HepG2 (cell line): Measurements from ENCODE around the gene STX4. TPM values are rescaled to one million over a fixed set of nuclear protein-coding genes. Genes with fewer than 3 reads are reported as not detected.
A peak's percentile ranks its signal among the peaks of the same experiment; 100 is the strongest.

ENCODE experiments used
- ATAC-seq: fragments of 200-7000 bp; cut with Tn5 transposase; 3 replicates; pipeline ENCODE4 v1.9.1; 2020; ENCODE audit warnings: mild to moderate bottlenecking, moderate library complexity
- BruUV-seq: library from RNA; stranded (reverse); fragments of 400-500 nt; replicated peaks from 2 replicates; lab custom pipeline; 2021; lab: Mats Ljungman, UMichigan
- CTCF ChIA-PET: fragments of 300-600 bp; formaldehyde crosslinking; extraction: SDS; loops from one replicate; lab custom pipeline; 2021; ENCODE audit warnings: low total read pairs, inconsistent platforms, low intra/inter-chr PET ratio; lab: Yijun Ruan, JAX
- POLR2A ChIA-PET: fragments of 350-600 bp; sonication (Branson Sonifier 250); formaldehyde crosslinking; loops from one replicate; lab custom pipeline; 2020; ENCODE audit warnings: antibody characterized with exemption, inconsistent platforms; lab: Yijun Ruan, JAX
- DNase-seq: peaks from one replicate; pipeline ENCODE4 v3.0.0-alpha.2; 2015; ENCODE audit warnings: low spot score
- FAIRE-seq: peaks from 3 replicates; lab custom pipeline; 2011; peaks lifted over from hg19 to GRCh38; lab: Jason Lieb, UNC
- H2AFZ ChIP-seq: one replicate; pipeline ENCODE4 v1.6.1; 2011; ENCODE audit warnings: low read length, inconsistent platforms
- H3K27ac ChIP-seq: fragments of 300-600 bp; 3 replicates; pipeline ENCODE4 v1.8.0; 2011; ENCODE audit warnings: mixed run types, mild to moderate bottlenecking, mixed read lengths, low read length, inconsistent platforms; ENCODE audit not compliant: insufficient read depth; ENCODE audit errors: extremely low read length
- H3K27me3 ChIP-seq, 2 experiments: fragments of 200-600 bp in 1 of 2; 2 replicates in 1 of 2; 3 replicates in 1 of 2; pipeline versions ENCODE4 v1.6.0 to v1.8.0; 2011; ENCODE audit warnings: low read length in 2 of 2, mild to moderate bottlenecking in 2 of 2, moderate library complexity in 2 of 2, inconsistent platforms in 1 of 2; ENCODE audit not compliant: insufficient read depth in 2 of 2, control insufficient read depth in 1 of 2
- H3K36me3 ChIP-seq, 2 experiments: fragments of 200-600 bp in 1 of 2; replicated peaks in 1 of 2; 2 replicates in 1 of 2; 3 replicates in 1 of 2; pipeline versions ENCODE4 v1.5.1 to v1.8.0; 2011; ENCODE audit warnings: low read length in 2 of 2, inconsistent platforms in 1 of 2; ENCODE audit not compliant: insufficient read depth in 2 of 2, control insufficient read depth in 1 of 2
- H3K4me1 ChIP-seq: 2 replicates; pipeline ENCODE4 v1.5.1; 2012; ENCODE audit warnings: low read length, inconsistent platforms; ENCODE audit not compliant: insufficient read depth
- H3K4me2 ChIP-seq: 2 replicates; pipeline ENCODE4 v1.6.0; 2011; ENCODE audit warnings: low read depth, low read length, inconsistent platforms
- H3K4me3 ChIP-seq, 3 experiments: fragments of 200-600 bp in 1 of 3; sonication (generic), shearing (Covaris generic) in 1 of 3; replicated peaks in 1 of 3; 2 replicates each; pipeline ENCODE4 v1.5.1; 2011 to 2016; ENCODE audit warnings: low read length in 3 of 3, inconsistent platforms in 2 of 3, low read depth in 2 of 3, mild to moderate bottlenecking in 2 of 3, control low read depth in 1 of 3, mixed read lengths in 1 of 3; ENCODE audit not compliant: insufficient read depth in 1 of 3
- H3K79me2 ChIP-seq: one replicate; pipeline ENCODE4 v1.6.1; 2011; ENCODE audit warnings: low read length, inconsistent platforms; ENCODE audit not compliant: insufficient read depth
- H3K9ac ChIP-seq: 2 replicates; pipeline ENCODE4 v1.6.0; 2011; ENCODE audit warnings: mild to moderate bottlenecking, low read depth, low read length, inconsistent platforms; ENCODE audit not compliant: insufficient read depth
- H3K9me3 ChIP-seq: 2 replicates; pipeline ENCODE4 v1.5.1; 2012; ENCODE audit warnings: mild to moderate bottlenecking, low read length
- H4K20me1 ChIP-seq: 2 replicates; pipeline ENCODE4 v1.6.0; 2011; ENCODE audit warnings: inconsistent platforms, mild to moderate bottlenecking, low read length, moderate library complexity; ENCODE audit not compliant: insufficient read depth
- CC2D1A ChIP-seq: sonication (generic); formaldehyde crosslinking; IDR thresholded peaks from 2 replicates; pipeline ENCODE4 v1.8.1; 2023; ENCODE audit warnings: mild to moderate bottlenecking, missing genetic modification reagents
- CENPT ChIP-seq: sonication (generic); formaldehyde crosslinking; IDR thresholded peaks from 2 replicates; pipeline ENCODE4 v1.8.0; 2022; ENCODE audit warnings: low read depth, mild to moderate bottlenecking, moderate library complexity, missing genetic modification reagents
- DNMT1 ChIP-seq: sonication (generic); formaldehyde crosslinking; IDR thresholded peaks from 2 replicates; pipeline ENCODE4 v1.5.1; 2020; ENCODE audit warnings: mild to moderate bottlenecking, missing genetic modification reagents
- HOXA3 ChIP-seq: sonication (generic); formaldehyde crosslinking; IDR thresholded peaks from 2 replicates; pipeline ENCODE4 v1.5.0; 2020; ENCODE audit warnings: missing genetic modification reagents
- KAT7 ChIP-seq: IDR thresholded peaks from 2 replicates; pipeline ENCODE4 v1.6.1; 2018; ENCODE audit warnings: borderline replicate concordance, missing compliant biosample characterization
- RBFOX2 ChIP-seq: fragments of 200-400 bp; formaldehyde crosslinking; IDR thresholded peaks from 2 replicates; pipeline ENCODE4 v1.6.1; 2017; ENCODE audit warnings: low read depth, mild to moderate bottlenecking, low read length
- TCF12 ChIP-seq, 2 experiments: fragments of 450-650 bp in 1 of 2; sonication (generic) in 1 of 2; formaldehyde crosslinking in 1 of 2; IDR thresholded peaks; 2 replicates each; pipeline versions ENCODE4 v1.6.1 to v1.8.0; 2017 to 2022; ENCODE audit warnings: antibody characterized with exemption in 1 of 2, mild to moderate bottlenecking in 1 of 2, missing genetic modification reagents in 1 of 2, moderate library complexity in 1 of 2
- U2AF1 ChIP-seq: fragments of 200-400 bp; formaldehyde crosslinking; optimal IDR thresholded peaks from 2 replicates; pipeline ENCODE3; 2017; ENCODE audit warnings: mild to moderate bottlenecking, low read depth, low read length
- ZBTB38 ChIP-seq: sonication (generic); formaldehyde crosslinking; IDR thresholded peaks from 2 replicates; pipeline ENCODE4 v1.5.1; 2020; ENCODE audit warnings: mild to moderate bottlenecking, missing genetic modification reagents
- ZNF510 ChIP-seq: sonication (generic); formaldehyde crosslinking; IDR thresholded peaks from 2 replicates; pipeline ENCODE4 v1.4.0; 2020; ENCODE audit warnings: low read depth, mild to moderate bottlenecking, missing genetic modification reagents
- ZNF607 ChIP-seq: sonication (generic); formaldehyde crosslinking; IDR thresholded peaks from 2 replicates; pipeline ENCODE4 v1.5.1; 2020; ENCODE audit warnings: missing genetic modification reagents, mild to moderate bottlenecking, borderline replicate concordance
- ZNF678 ChIP-seq: sonication (generic); formaldehyde crosslinking; IDR thresholded peaks from 2 replicates; pipeline ENCODE4 v1.4.0; 2020; ENCODE audit warnings: mild to moderate bottlenecking, missing genetic modification reagents
- ZNF746 ChIP-seq: sonication (generic); formaldehyde crosslinking; IDR thresholded peaks from 2 replicates; pipeline ENCODE4 v1.8.0; 2022; ENCODE audit warnings: mild to moderate bottlenecking, missing genetic modification reagents
- WGBS: methylation state at CpG from one replicate; pipeline ENCODE4 v1.1.6; 2017; ENCODE audit warnings: low lambda C conversion rate; 5-methylcytosine and 5-hydroxymethylcytosine counted together
- in situ Hi-C: cut with HindIII; loops from 2 replicates; pipeline ENCODE4 v1.10.0; 2017; ENCODE audit warnings: low pct_unique_long_range_greater_than_20kb; ENCODE audit not compliant: extremely low pct_ligation_motif_present
- intact Hi-C: fragments of 100-400 bp; cut with micrococcal nuclease; formaldehyde crosslinking; loops from one replicate; pipeline ENCODE4 v1.10.0; 2022; ENCODE audit not compliant: unreplicated experiment
- polyA plus RNA-seq, 8 experiments: library from polyadenylated mRNA; depleted of rRNA in 3 of 8; stranded (reverse) in 7 of 8; unstranded in 1 of 8; fragments of >200 nt; fragmentation: Illumina TruSeq in 4 of 8; extraction: Trizol in 4 of 8; gene quantifications; 2 replicates each; pipeline versions ENCODE4 v1.2.1 to v1.2.3, GENCODE V29; 2011 to 2016; ENCODE audit warnings: low read depth in 4 of 8, missing spikeins in 1 of 8, mixed read lengths in 1 of 8; ENCODE audit not compliant: insufficient read depth in 1 of 8
- total RNA-seq, 5 experiments: library from RNA; depleted of rRNA; stranded (reverse); fragments of >200 nt; fragmentation: Illumina TruSeq; extraction: Trizol; gene quantifications; 2 replicates each; pipeline ENCODE4 v1.2.3, GENCODE V29; 2016; ENCODE audit warnings: low read depth in 1 of 5
- TF ChIP-seq, protein P1 (sequence below), 2 experiments: sonication (generic) in 1 of 2; formaldehyde crosslinking in 1 of 2; IDR thresholded peaks; 2 replicates each; pipeline versions ENCODE4 v1.4.0 to v1.6.1; 2018 to 2020; ENCODE audit warnings: missing genetic modification reagents in 2 of 2, borderline replicate concordance in 1 of 2, low read depth in 1 of 2, mild to moderate bottlenecking in 1 of 2, missing biosample characterization in 1 of 2
- TF ChIP-seq, protein P2 (sequence below): IDR thresholded peaks from 2 replicates; pipeline ENCODE4 v1.6.1; 2012; ENCODE audit warnings: inconsistent platforms
- TF ChIP-seq, protein P3 (sequence below): sonication (generic); formaldehyde crosslinking; conservative IDR thresholded peaks from 2 replicates; pipeline ENCODE4 v1.8.0; 2022; ENCODE audit warnings: missing genetic modification reagents
- TF ChIP-seq, protein P4 (sequence below): sonication (generic); formaldehyde crosslinking; IDR thresholded peaks from 2 replicates; pipeline ENCODE4 v1.8.0; 2022; ENCODE audit warnings: mild to moderate bottlenecking, missing genetic modification reagents, moderate library complexity

STX4 gene
- total and polyA plus RNA-seq, 2 of the 13 experiments (the other 11 are each of a cell fraction or from before 2014, with no cell fraction given), result 29.2 to 34.6 TPM

DNA sequence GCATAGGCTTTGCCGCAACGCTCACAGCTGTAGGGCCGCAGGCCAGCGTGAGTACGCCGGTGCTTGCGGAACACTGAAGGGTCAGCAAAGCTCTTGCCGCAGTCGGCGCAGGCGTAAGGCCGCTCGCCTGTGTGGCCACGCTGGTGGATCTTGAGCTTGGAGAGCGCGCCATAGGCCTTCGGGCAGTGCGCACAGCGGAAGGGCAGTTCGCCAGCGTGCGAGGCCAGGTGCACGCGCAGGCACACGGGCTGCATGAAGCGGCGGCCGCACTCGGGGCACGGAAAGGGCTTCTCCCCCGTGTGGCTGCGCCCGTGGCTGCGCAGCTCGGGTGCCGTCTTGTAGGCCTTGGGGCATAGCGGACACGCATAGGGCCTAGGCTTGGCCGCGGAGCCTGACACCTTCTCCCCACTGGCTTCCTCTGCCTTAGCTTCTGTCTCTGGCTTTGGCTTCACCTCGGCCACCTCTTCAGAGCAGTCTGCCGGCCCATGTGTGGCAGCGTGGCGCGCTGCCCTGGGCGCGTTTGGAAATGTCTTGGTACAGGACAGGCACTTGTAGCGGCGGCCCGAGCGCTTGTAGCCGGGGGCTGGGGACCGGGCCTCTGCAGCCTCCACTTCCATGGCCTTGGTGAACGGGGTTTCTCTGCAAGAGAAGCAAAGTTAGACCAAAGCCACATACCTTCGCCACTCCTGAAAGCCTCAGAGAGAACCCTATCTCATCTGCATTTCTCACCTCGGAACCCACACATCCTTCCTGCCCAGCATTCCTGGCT is 30.7 kb downstream of the STX4 start:
- Histone ChIP-seq H3K4me1 (no peaks in the 10 kb centered on the region), H2AFZ (no peak overlapping the region), H3K36me3 (peaks cover 14 to 29% of the 10 kb centered on the region in 2 experiments; a peak in 4 of 5 replicates), H3K4me3 (no peak overlapping the region), H3K4me2 (no peak overlapping the region), H3K9ac (no peak overlapping the region), H3K9me3 (no peaks in the 10 kb centered on the region), H3K27me3 (no peaks in the 10 kb centered on the region), H3K79me2 (peaks cover 20% of the 10 kb centered on the region), H4K20me1 (no peaks in the 10 kb centered on the region), H3K27ac (no peak overlapping the region)
- no peak for DNase-seq
- FAIRE-seq, result no peak
- no TSS peak for BruUV-seq
- POLR2A ChIA-PET, result no interaction called here
- no peak; the same call in 1 of the 3 replicates for ATAC-seq
- CTCF ChIA-PET, result no interaction called here
- intact Hi-C loops (no loop called here), in situ Hi-C loops (no loop called here)
- 98% methylated on average over 54 of the region's 56 CpGs for WGBS
- TF ChIP-seq, protein P1, sequence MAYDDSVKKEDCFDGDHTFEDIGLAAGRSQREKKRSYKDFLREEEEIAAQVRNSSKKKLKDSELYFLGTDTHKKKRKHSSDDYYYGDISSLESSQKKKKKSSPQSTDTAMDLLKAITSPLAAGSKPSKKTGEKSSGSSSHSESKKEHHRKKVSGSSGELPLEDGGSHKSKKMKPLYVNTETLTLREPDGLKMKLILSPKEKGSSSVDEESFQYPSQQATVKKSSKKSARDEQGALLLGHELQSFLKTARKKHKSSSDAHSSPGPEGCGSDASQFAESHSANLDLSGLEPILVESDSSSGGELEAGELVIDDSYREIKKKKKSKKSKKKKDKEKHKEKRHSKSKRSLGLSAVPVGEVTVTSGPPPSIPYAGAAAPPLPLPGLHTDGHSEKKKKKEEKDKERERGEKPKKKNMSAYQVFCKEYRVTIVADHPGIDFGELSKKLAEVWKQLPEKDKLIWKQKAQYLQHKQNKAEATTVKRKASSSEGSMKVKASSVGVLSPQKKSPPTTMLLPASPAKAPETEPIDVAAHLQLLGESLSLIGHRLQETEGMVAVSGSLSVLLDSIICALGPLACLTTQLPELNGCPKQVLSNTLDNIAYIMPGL (CRISPR knock-in tag; IDR thresholded peaks at IDR 0.05; ENCODE audit: borderline replicate concordance in 1 of 2, low read depth in 1 of 2), result no peak
- TF ChIP-seq DNMT1 (CRISPR knock-in tag) (0 out of 2 replicates have a peak, but pooled peaks have one; percentile 40), RBFOX2 (peak; percentile 30; the same call in 1 of the 2 replicates), ZNF746 (no peak), ZBTB38 (CRISPR knock-in tag) (0 out of 2 replicates have a peak, but pooled peaks have one; percentile 34), CC2D1A (CRISPR knock-in tag) (no peak), ZNF607 (CRISPR knock-in tag) (no peak), ZNF678 (CRISPR knock-in tag) (no peak), CENPT (CRISPR knock-in tag) (0 out of 2 replicates have a peak, but pooled peaks have one; percentile 33), HOXA3 (CRISPR knock-in tag) (0 out of 2 replicates have a peak, but pooled peaks have one; percentile 18), ZNF510 (CRISPR knock-in tag) (no peak), U2AF1 (no peak), KAT7 (no peak), TCF12 (IDR thresholded peaks at IDR 0.05) (no peak), TCF12 (CRISPR knock-in tag; IDR thresholded peaks at IDR 0.05) (no peak)
- TF ChIP-seq, protein P2, sequence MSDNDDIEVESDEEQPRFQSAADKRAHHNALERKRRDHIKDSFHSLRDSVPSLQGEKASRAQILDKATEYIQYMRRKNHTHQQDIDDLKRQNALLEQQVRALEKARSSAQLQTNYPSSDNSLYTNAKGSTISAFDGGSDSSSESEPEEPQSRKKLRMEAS, result no peak
- TF ChIP-seq, protein P3, sequence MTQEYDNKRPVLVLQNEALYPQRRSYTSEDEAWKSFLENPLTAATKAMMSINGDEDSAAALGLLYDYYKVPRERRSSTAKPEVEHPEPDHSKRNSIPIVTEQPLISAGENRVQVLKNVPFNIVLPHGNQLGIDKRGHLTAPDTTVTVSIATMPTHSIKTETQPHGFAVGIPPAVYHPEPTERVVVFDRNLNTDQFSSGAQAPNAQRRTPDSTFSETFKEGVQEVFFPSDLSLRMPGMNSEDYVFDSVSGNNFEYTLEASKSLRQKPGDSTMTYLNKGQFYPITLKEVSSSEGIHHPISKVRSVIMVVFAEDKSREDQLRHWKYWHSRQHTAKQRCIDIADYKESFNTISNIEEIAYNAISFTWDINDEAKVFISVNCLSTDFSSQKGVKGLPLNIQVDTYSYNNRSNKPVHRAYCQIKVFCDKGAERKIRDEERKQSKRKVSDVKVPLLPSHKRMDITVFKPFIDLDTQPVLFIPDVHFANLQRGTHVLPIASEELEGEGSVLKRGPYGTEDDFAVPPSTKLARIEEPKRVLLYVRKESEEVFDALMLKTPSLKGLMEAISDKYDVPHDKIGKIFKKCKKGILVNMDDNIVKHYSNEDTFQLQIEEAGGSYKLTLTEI (CRISPR knock-in tag), result no peak
- TF ChIP-seq, protein P4, sequence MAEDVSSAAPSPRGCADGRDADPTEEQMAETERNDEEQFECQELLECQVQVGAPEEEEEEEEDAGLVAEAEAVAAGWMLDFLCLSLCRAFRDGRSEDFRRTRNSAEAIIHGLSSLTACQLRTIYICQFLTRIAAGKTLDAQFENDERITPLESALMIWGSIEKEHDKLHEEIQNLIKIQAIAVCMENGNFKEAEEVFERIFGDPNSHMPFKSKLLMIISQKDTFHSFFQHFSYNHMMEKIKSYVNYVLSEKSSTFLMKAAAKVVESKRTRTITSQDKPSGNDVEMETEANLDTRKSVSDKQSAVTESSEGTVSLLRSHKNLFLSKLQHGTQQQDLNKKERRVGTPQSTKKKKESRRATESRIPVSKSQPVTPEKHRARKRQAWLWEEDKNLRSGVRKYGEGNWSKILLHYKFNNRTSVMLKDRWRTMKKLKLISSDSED (CRISPR knock-in tag), result no peak
